Activated CD8-positive, alpha-beta memory T cell treated with anti-CD3 and anti-CD28 coated beads, Interleukin-2, amount 50 U/mL, for 1 hour (primary cell): ENCODE results near the gene C19orf12.

Source experiments
- DNase-seq: peaks from one replicate; pipeline ENCODE4 v3.0.0-alpha.2; 2020; ENCODE audit errors: extremely low read depth

C19orf12 gene

DNA sequence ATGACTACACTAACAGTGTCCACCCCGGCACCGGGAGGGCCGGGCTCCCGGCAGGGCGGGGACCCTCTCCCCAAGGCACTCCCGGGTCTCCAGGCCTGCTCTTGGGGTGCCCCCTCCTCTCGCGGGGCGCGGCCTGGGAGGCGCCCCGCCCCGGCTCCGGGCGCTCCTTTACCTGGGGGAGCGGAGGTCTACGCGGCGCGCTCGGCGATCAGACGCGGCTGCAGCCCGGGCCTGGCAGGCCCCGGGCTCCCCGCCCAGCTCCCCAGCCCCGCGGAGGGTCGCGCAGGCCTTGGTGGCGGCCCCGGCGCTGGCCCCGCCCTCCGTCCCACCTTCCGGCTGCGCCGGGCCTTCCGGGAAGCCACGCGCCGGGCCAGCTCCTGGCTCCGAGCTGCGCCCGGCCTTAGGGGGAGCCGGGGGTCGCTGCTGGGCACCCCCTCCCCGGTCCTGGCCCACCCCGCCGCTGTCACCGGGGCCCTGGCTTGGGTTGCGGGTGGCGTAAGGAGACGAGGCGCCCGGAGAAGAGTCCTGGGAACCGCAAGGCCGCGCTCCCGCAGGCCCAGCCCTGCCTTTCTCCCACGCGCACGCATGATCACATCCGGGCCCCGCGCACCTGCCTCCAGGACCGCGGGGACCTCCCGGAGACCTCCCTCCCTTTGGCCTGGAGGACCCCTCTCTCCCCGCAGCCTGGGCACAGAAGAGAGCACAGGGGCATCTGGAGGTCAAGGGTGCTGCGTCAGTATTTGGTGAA is at the start of gene C19orf12:
Gene C19orf12 (minus strand): TSS at position 309 of the 748 bp plus-strand sequence. CDS start 6,848 bp downstream, outside the sequence.
- DNase-seq, result no peak

DNA sequence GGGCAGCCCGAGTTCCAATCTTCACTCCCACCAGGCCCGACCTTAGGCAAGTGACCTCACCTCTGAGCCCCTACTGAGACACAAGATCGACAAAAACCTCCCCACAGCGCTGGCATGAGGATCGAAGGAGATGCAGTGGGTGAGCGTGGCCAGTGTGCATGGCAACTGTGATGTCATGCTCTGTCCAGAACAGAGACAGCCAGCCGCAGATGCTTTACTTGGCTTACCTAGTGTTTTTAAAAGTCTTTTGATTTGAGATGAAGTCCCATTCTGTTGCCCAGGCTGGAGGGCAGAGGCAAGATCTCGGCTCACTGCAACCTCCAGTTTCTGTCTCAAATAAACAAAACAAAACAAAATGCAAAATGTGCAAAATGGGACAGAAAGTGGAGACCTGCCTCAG is 49.3 kb upstream of the C19orf12 start:
- DNase-seq, result no peak

DNA sequence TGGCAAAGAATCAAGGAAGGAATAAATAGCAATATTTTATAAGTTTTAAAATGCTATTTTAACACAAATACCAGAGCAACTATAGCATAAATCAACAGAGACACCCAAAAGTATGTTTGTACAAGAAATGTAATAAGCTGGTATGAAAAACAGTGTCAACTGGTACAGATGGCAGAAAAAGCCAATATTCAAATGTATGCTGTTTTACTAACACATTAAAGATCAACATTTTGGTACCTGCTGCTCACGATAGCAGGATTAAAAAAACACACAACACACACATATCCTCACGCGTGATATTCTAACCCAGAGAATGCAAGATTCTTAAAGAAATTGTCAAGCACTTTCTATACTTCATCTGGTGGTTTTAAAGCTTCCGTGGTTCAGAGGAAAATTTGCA is 48.1 kb upstream of the C19orf12 start:
- DNase-seq, result no peak

DNA sequence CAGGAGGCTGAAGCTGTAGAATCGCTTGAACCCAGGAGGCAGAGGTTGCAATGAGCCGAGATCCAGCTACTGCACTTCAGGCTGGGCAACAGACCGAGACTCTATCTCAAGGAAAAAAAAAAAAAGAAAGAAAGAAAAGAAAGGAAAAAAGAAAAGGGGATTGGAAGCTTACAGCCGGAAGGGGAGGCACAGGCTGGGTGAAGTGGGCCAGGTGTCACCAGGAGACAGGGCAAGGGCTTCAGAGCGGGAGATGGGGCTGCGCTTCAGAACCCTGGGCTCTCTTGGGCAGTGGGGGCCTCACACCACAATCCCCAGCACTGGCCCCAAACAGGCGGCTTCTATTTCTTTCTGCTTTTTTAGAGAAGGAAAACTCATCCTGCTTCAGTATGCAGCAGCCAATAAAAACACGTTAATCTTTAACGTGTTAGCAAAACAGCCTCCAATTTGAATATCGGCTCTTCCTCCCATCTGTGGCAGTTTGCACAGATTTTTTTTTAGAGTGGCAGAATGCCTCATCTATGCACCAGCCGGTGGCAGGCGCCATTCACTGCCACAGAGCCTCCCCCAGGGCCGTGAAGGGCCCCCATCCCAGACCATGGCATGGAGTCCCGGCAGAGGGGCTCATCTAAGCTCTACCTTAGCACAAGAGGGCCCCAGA is 46.6 kb upstream of the C19orf12 start:
- DNase-seq, result no peak

DNA sequence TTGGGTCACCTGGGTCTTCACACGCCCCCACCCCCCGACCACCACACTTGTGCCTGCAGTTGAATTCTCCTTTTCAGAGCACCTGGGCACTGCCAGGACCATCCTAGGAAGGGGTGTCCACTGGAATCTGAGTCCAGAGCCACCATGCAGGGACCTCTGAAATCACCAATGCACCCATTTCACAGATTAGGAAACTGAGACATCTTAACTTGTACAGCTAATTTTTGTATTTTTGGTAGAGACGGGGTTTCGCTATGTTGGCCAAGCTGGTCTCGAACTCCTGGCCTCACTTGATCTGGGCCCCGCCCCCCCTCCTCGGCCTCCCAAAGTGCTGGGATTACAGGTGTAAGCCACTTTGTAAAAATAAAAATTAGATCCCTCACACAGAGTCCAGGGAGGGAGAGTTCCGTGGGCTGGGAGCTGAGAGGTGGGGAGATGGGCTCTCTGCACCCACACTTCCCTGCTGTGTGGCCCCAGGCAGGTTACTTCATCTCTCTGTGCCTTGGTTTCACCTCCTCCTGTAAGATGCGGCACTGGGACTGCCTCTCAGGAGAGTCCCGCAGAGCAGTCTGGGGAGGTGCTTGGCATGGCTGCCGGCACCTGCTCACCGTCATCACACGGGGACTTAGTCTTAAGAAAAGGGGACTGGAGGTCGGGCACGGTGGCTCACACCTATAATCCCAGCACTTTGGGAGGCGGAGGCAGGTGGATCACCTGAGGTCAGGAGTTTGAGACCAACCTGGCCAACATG is 45.9 kb upstream of the C19orf12 start:
- no peak for DNase-seq

DNA sequence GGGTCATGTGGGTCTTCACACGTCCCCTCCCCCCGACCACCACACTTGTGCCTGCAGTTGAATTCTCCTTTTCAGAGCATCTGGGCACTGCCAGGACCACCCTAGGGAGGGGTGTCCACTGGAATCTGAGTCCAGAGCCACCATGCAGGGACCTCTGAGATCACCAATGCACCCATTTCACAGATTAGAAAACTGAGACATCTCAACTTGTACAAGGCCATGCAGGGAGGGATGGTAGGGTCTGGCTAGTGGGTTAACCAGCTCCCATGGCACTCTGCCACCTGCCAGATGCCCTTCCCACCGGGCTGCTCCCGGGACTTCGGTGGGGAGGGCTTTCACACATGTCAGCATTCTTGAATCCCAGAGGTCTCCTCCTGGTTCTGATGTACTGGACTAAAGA is 44.3 kb upstream of the C19orf12 start:
- no peak for DNase-seq

DNA sequence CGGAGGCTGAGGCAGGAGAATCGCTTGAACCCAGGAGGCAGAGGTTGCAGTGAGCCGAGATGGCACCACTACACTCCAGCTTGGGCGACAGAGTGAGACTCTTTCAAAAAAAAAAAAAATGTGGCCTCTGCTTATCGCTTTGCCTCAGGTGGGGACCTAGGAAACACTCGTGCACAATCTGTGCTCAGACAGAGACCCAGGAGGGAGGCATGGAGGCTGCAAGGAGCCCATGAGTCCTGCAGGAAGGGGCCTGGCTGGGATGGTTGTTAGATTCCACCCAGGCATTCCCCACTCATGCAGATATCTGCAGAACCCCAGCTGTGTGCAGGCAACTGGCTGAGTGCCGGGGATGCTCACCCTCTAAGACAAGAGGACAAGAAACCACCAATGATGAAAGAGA is 43.8 kb upstream of the C19orf12 start:
- DNase-seq, result no peak

DNA sequence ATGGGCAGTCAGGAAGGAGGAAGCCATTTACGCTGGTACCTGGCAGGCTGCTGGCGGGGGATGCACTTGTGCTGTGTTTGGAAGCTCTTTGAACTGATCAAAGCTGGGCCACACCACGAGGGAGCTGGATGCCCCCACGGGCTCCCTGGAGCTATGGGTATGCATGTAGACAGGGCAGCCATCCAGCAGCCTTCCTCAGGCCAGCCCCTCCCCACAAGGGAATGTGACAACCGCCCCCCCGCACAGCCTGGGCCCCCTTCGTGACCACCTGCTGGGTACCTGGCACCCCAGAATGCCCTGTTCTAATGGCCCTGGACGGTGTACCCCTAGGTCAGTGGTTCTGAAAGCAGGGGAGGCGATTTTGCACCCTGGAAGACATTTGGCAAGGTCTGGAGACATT is 42.5 kb upstream of the C19orf12 start:
- no peak for DNase-seq

DNA sequence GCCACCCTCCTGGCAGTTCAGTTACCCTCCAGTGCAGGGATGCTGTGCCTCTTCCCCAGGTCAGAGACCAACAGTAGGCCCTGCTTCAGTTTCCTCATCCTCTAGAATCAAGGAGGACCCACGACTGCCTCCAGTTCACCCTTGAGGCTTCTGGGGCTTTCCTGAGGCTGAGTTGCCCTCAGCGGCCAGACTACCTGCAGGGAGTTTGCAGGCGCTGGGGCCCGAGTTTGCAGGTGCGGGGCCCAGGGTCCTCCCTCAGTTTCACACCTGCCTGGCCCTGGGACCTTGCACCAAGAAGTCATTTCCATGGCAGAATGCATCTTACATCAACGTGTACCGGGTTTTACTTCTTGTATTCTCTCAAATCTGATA is 38.9 kb upstream of the C19orf12 start:
- DNase-seq, result no peak

DNA sequence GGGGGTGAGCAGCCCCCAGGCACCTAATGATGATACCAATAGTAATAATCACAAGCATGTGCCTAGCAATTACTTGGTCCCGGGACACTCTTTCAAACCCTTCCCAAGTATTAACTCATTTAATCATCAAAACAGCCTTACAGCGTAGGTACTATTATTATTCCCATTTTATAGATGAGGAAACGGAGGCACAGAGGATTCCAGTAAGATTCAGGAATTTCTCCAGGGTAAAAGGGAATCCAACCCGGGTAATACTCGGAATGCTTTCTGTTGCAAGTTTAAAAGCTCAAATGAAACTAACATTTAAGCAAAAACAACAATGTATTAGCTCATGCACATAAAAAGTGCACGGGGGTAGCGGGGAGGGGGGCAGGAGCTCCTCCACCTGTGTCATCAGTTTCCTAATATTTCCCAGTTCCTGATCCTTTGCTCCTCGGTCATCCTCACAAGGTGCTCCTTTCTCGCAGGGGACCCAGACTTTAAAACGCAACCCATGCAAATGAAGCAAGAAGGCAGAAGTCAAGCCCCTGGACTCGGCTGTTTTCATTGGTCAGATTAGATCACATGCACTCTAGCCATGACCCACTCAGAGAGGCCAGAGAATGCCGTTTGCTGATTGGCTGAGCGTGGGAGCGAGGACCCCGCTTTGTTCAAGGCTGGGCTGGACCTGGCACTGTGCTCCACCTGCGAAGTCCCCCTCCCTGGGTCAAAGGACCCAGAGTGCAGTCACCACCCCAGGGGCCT is 38.3 kb upstream of the C19orf12 start:
- DNase-seq, result no peak

DNA sequence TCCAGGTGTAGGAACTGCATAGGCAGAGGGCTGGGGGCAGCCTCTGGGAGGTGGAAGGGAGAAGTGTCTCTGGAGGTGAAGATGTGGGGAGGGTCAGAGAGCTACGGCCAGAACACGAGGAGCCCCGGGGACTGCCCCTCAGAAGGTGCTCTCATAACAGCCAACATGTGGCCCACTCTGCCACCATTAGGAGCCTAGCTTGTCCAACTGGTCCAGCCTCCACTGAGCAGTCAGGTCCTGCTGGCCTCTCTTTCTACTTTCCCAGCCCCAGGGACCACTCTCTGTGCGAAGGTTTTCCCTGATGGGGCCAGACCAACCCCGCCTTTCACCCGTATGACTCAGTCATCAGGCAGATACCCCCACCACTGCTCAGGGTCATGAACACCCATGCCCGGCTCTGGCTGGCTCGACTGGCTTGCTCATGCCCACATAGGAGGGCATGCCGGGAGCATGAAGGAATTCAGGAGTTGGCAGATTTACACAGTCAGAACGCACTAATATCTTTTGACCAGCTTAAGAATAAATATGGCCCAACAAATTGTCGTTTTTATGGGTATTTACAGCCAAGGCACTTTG is 37.5 kb upstream of the C19orf12 start:
- DNase-seq, result no peak

DNA sequence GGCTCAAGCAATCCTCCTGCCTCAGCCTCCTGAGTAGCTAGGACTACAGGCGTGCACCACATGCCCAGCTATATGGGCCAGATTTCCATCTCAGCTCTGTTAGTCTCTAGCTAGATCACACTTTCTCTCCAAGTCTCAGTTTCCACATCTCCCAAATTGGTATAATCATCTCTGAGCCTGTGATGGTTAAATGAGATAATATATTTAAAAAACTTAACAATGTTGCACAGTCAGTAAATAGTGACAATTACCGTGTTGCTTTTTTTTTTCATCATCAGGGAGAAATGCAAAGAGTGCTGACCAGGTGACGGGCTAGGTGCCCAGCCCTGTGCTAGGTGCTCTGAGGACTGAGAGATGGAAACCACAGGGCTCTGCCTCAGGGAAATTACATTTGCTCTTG is 36.9 kb upstream of the C19orf12 start:
- no peak for DNase-seq

DNA sequence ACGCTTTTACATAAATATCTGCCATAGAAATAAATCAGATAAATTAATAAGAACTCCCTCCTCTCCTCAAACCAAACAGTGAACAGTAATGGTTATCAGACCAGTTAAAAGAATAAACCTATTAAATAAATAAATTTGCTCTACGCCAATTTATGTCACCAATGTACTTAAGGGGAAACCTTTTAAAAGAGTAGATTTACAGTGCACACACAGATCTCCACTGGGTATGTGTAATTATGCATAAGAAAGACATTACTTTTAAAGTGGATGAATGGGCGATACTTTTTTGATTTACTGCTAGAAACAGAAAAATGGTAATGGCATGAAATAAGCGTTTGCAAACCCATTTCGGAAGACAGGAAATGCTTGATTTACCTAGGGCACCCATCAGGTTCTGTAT is 34.9 kb upstream of the C19orf12 start:
- no peak for DNase-seq

DNA sequence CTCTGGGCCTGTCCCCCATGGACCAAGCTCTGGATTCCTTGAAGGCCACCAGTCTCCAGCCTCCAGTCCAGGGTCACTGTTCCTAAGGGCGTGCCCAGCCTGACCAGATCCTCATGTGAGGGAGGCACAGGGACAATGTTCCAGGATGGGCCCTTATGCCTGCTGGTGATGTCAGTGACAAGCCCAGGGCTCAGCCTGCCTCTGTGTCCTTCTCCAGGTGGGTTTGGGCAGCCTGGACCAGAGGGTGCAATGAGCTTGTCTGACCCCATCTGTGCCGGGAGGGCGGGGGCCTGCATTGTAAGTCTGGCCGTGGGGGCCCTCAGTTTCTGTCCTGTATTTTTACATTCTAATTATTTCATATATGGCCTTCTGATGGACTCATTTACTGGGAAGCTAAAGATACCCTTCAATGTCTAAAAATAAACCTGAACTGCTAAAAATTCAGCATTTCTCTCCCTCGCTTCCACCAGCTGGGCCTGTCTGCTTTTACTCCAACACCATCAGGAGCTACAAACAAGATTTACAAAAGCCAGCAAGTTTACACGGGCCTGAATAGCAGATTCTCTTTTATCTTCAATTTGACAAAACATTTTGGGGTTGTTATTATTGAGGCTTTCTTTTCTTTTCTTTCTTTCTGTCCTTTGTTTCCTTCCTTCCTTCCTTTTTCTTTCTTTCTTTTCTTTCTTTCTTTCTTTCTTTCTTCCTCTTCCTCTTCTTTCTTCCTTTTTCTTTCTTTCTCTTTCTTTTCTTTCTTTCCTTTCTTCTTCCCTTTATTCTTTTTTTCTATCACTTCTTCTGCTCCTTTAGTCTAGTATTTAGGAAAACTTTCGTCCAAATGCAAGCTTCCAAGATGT is 34.2 kb upstream of the C19orf12 start:
- no peak for DNase-seq

DNA sequence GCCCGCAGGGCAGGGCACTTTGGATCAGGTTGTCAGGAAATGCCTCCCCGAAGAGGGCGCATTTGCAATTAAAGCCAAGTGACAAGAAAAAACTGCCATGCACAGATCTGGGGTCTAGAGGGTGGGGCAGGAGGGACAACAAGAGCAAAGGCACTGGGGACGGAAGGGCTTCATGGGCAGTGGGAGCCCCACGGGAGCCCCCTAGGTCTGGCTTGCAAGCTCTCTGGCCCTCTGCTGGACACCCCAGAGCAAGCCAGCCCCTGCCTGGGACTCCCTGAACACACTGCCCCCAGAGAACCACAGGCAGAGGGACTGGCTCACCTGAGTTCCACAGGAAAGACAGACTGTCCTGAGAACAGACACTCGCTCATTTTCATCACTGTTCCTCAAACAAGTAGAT is 30.2 kb upstream of the C19orf12 start:
- DNase-seq, result no peak

DNA sequence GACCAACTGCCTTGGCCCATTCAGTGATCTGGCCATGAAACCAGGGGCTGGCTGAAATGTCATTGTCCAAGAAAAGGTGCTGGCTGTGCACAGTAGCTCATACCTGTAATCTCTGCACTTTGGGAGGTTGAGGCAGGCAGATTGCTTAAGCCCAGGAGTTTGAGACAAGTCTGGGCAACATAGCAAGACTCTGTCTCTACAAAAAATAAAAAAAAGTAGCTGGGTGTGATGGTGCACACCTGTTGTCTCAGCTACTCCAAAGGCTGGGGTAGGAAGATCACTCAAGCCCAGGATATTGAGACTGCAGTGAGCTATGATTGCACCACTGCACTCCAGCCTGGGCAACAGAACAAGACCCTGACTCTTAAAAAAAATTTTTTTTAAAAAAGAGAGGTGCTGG is 28.6 kb upstream of the C19orf12 start:
- DNase-seq, result no peak

DNA sequence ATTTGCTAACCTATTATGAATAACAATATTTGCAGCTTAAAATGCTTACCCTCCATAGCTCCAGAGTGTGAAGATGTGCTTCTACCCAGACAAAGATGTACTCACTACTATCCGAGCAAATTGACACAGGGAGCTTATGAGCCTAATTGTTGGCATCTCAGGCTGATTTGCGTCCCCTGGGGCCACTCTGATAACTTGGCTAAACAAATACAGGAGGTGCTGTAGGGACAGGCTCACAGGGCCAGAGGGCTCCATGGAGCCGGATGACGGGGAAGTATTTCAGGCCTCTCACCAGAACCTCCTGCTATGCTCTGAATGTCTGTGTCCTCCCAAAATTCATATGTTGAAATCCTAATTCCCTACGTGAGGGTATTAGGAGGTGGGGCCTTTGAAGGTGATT is 26.7 kb upstream of the C19orf12 start:
- DNase-seq, result no peak

DNA sequence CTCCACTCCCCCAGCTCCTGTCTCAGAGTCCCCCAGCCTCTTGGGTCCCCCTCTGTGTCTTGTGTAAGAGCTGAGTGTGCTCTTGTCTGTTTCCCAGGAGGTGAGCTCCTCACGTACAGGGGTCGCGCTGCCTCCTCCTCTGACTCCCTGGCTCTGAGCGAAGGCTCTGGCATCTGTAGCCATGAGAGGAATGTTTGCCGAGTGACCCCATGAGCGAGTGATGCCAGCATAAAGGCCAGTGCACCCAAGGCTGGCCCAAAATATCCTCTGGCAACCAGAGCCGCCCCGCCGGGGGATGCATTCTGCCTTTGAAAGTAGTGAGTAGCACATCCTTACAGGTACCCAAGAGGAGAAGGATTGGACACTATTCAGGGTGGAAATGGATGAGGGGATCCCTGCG is 26.2 kb upstream of the C19orf12 start:
- DNase-seq, result no peak

DNA sequence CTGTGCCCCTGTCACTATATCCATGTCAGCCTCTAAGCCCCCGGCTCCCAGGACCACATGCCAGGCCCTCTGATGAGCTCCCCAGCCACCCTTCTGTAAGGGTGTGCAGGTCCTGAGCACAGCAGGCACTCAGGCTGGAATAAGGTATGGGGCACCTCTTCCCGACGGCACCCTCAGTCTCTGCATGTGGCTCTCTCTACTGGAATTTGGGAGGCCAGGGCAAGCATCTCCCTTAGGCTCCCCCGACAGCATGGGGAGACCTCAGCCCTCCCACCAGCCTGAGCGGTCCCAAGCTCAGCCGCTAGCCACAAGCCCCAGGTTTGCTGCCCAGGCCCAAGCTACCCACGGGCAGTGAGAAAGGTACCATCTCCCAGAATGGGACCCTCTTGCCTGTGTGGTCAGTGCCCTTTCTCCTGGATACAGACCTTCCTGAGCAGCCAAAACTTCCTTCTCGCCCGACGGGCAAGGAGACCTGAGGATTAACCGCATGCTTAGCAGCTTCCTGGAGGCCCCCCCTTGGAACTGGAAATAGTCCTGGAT is 22.5 kb upstream of the C19orf12 start:
- no peak for DNase-seq

DNA sequence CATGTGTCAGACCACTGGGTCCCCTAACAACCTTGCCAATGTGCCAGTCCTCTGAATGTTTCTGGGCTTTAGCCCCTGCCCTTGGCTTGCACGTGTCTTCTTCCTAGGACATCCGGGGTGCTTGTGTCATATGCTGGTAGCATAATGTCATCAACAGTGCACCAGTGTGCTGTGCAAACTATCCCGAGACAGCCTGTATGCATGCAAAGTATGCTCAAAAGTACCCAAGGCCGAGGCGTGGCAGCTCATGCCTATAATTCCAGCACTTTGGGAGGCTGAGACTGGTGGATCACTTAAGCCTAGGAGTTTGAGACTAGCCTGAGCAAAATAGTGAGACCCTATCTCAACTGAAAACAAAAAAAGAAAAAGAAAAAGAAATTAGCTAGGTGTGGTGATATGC is 20.8 kb upstream of the C19orf12 start:
- DNase-seq, result no peak
